Stomach (tissue), 9 donors: ENCODE data around the gene STUM. TPM values are rescaled to one million over a fixed set of nuclear protein-coding genes. Genes with fewer than 3 reads are reported as not detected.

Experiments used
- DNase-seq, 2 donors: peaks; one replicate each; pipeline versions ENCODE4 v3.0.0 to v3.0.0-alpha.2; 2013 to 2019
- H3K27ac ChIP-seq, 5 donors: fragments of 200-600 bp in 4 of 5; sonication (generic) in 4 of 5; one replicate each; pipeline ENCODE4 v1.5.1; 2013 to 2019; ENCODE audit warnings: mild to moderate bottlenecking in 1 of 5, moderate library complexity in 1 of 5
- H3K27me3 ChIP-seq, 3 donors: fragments of 200-600 bp; sonication (generic); one replicate each; pipeline ENCODE4 v1.5.1; 2017 to 2019; ENCODE audit warnings: mixed run types in 1 of 3
- H3K36me3 ChIP-seq, 4 donors: fragments of 200-600 bp; sonication (generic); 1 replicate in 3 of 4; 2 replicates in 1 of 4; pipeline ENCODE4 v1.5.1; 2016 to 2019
- H3K4me1 ChIP-seq, 4 donors: fragments of 200-600 bp; sonication (generic); one replicate each; pipeline ENCODE4 v1.5.1; 2016 to 2019
- H3K4me3 ChIP-seq, 4 donors: fragments of 200-600 bp; sonication (generic) in 3 of 4; one replicate each; pipeline ENCODE4 v1.5.1; 2016 to 2019; ENCODE audit warnings: mild to moderate bottlenecking in 1 of 4
- H3K9me3 ChIP-seq, 4 donors: fragments of 200-600 bp; sonication (generic); one replicate each; pipeline ENCODE4 v1.5.1; 2016 to 2019
- EP300 ChIP-seq: sonication (generic); formaldehyde crosslinking; IDR thresholded peaks from one replicate; pipeline ENCODE4 v1.6.1; 2017; ENCODE audit warnings: antibody characterized with exemption
- POLR2A ChIP-seq, 4 donors: fragments of 450-650 bp; IDR thresholded peaks; one replicate each; pipeline ENCODE4 v1.6.1; 2016; ENCODE audit warnings: antibody characterized with exemption in 4 of 4, control low read depth in 2 of 4, mild to moderate bottlenecking in 1 of 4, moderate library complexity in 1 of 4
- POLR2AphosphoS5 ChIP-seq, 3 donors: sonication (generic); formaldehyde crosslinking; IDR thresholded peaks; one replicate each; pipeline ENCODE4 v1.6.1; 2016; ENCODE audit warnings: antibody characterized with exemption in 3 of 3
- WGBS, 5 donors: extraction: QIAGEN DNeasy Blood & Tissue Kit in 3 of 5; methylation state at CpG; one replicate each; pipeline versions ENCODE4 v1.1.5 to v1.1.7; 2013 to 2018; 5-methylcytosine and 5-hydroxymethylcytosine counted together
- intact Hi-C: fragments of 100-400 bp; cut with DNase I; formaldehyde crosslinking; loops from one replicate; pipeline ENCODE4 v1.15.1; 2023; ENCODE audit warnings: low total_unique reads
- polyA plus RNA-seq, 3 donors: library from polyadenylated mRNA; stranded (reverse); fragments of 200-250 nt; gene quantifications; one replicate each; pipeline ENCODE4 v1.2.3, GENCODE V29; 2013
- total RNA-seq, 5 donors: library from RNA; depleted of rRNA; stranded (reverse); fragments of >200 nt; gene quantifications; one replicate each; pipeline versions ENCODE4 v1.1.0 to v1.2.3, GENCODE V29; 2014 to 2016
- TF ChIP-seq, protein P1 (sequence below), 7 experiments: fragments of 450-650 bp in 4 of 7; fragments of 200-600 bp in 3 of 7; sonication (generic) in 3 of 7; IDR thresholded peaks; one replicate each; pipeline ENCODE4 v1.5.1; 2016 to 2019; ENCODE audit warnings: antibody characterized with exemption in 7 of 7, control low read depth in 2 of 7, mild to moderate bottlenecking in 1 of 7
- donor health status: healthy with polysubstance abuse.
- donor health status: Bipolar disorder and iron deficiency.
- donor health status: healthy.

Gene STUM
- total and polyA plus RNA-seq, 8 donors: under 0.01 to 2.8 (median 1.5) TPM

DNA sequence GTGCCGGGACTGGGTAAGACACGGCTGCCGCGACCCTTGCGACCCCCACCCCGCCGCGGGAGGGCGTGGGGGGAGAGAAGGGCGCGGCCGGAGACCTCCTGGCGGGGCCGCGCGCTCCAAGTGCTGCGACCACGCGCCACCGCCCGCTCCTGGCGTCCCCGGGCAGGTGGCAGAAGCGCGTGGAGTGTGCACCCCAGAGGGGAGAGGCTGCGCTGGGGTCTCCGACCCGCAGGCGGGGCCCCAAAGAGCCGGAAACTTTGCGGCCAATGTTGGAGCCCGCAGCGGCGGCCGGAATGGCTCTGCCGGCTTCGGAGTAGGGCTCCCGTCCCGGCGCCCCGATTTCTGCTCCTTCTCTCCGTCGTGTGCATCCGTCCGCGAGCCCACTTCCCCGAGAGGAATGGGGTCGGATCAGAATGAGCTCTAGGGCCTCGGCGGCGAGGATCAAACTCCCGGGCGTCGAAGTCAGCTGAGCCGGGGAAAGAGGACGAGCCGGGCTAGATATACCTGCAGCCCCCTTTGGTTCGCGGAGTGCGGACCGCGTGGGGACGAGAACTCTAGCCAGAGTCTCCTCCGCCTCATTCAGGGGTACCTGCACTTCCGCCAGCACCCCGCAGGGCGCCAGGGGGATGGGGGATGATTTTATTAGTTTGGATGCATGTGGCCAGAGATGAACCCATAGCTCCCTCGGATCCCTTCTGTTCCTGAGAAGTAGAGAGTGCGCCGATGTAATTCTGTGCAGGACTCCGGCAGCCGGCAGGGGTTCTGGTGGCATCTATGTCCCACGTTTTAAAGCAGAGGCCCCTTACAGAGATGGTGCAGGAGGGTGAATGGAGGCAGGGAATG lies 751 bp downstream of the STUM start:
- WGBS, 5 donors: 0 to 1% (median 1%) methylated on average over 2 to 72 of the region's 73 CpGs
- Histone ChIP-seq H3K27me3 (peaks cover 0 to 37% (median 22%) of the 10 kb centered on the region in 3 donors), H3K4me1 (peaks cover 20 to 41% (median 34%) of the 10 kb centered on the region in 4 donors), H3K4me3 (peak overlapping the region; percentile 54 to 73 (median 60)), H3K27ac (peak overlapping the region; percentile 30 to 77 (median 58)), H3K9me3 (no peaks in the 10 kb centered on the region), H3K36me3 (no peaks in the 10 kb centered on the region)
- DNase-seq: peak in 1 of 2 donors; percentile 39
- TF ChIP-seq POLR2AphosphoS5 (IDR thresholded peaks at IDR 0.05): no peak
- intact Hi-C loops: no loop called here

DNA sequence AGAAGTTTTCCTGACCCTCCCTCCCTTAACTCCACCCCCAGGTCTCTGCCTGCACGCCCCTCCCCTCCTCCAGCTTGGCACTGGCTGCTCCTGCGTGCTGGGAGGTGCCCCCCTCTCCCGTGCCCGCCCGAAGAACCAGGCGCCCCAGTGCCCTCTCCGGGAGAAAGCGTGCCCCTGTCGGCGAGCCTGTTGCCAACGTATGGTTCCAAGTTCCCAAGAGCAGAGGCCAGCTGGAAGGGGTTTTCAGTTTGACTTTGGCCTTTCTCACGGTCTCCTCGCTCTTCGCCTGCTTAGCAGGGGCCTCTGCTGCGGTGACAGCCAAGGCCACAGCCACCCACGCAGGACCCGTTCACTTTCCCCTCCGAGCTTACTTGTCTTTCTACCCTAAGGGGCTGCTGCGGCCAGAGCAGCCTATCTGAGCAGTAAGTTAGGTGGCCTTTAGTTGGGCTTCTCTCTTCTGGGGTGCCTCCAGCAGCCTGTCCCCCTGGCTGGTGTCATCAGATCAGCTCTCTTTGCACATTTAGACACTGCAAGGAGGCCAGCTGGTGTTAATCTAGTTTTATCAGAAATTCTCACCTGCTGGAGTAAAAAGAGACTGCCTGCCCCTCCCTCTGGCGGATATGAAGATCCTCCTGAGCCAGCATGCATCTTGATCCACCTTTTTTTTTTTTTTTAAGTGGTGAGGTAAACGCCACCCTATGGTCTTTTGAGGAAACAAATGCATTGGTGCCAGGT lies 1.5 kb downstream of the STUM start:
- TF ChIP-seq, protein P1, sequence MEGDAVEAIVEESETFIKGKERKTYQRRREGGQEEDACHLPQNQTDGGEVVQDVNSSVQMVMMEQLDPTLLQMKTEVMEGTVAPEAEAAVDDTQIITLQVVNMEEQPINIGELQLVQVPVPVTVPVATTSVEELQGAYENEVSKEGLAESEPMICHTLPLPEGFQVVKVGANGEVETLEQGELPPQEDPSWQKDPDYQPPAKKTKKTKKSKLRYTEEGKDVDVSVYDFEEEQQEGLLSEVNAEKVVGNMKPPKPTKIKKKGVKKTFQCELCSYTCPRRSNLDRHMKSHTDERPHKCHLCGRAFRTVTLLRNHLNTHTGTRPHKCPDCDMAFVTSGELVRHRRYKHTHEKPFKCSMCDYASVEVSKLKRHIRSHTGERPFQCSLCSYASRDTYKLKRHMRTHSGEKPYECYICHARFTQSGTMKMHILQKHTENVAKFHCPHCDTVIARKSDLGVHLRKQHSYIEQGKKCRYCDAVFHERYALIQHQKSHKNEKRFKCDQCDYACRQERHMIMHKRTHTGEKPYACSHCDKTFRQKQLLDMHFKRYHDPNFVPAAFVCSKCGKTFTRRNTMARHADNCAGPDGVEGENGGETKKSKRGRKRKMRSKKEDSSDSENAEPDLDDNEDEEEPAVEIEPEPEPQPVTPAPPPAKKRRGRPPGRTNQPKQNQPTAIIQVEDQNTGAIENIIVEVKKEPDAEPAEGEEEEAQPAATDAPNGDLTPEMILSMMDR (IDR thresholded peaks at IDR 0.05): peak in 2 of 7 experiments; percentile 12 to 17
- no peak for TF ChIP-seq POLR2AphosphoS5 (IDR thresholded peaks at IDR 0.05)
- Histone ChIP-seq H3K4me1 (peaks cover 20 to 41% (median 34%) of the 10 kb centered on the region in 4 donors), H3K27me3 (peaks cover 0 to 37% (median 22%) of the 10 kb centered on the region in 3 donors), H3K27ac (peak overlapping the region in 4 of 5 donors; percentile 20 to 77 (median 58)), H3K4me3 (peak overlapping the region; percentile 54 to 73 (median 60)), H3K9me3 (no peaks in the 10 kb centered on the region), H3K36me3 (no peaks in the 10 kb centered on the region)
- intact Hi-C loops: no loop called here
- DNase-seq: peak; percentile 68 to 83
- 5 to 6% (median 5%) methylated on average over 18 to 21 of the region's 21 CpGs for WGBS, 5 donors

DNA sequence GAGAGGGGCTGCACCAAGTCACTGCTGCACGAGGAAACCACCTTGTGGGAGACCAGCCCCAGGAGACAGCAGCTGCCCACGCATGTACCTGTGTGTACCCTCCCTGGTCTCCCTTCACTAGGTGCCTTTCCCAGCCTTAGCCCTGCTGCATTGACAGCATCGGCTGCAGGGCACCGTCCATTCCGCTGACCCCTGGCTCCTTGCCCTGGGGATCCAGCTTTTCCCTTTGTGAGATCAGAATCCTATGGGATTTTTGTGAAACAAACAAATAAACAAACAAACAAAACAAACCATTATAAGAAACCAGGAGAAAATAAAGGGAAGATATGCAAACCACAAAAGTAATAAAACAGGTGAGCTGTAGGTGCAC lies 2.1 kb downstream of the STUM start:
- Histone ChIP-seq H3K4me1 (peaks cover 20 to 41% (median 34%) of the 10 kb centered on the region in 4 donors), H3K4me3 (no peak overlapping the region), H3K27me3 (peaks cover 0 to 37% (median 22%) of the 10 kb centered on the region in 3 donors), H3K9me3 (no peaks in the 10 kb centered on the region), H3K27ac (peak overlapping the region in 2 of 5 donors; percentile 53 to 77), H3K36me3 (no peaks in the 10 kb centered on the region)
- no peak for DNase-seq
- intact Hi-C loops: no loop called here
- TF ChIP-seq, protein P1 (IDR thresholded peaks at IDR 0.05): no peak
- no peak for TF ChIP-seq EP300
- no peak for TF ChIP-seq POLR2A (IDR thresholded peaks at IDR 0.05)
- no peak for TF ChIP-seq POLR2AphosphoS5 (IDR thresholded peaks at IDR 0.05)
- 59 to 68% (median 64%) methylated on average over 4 to 5 of the region's 5 CpGs for WGBS, 5 donors

DNA sequence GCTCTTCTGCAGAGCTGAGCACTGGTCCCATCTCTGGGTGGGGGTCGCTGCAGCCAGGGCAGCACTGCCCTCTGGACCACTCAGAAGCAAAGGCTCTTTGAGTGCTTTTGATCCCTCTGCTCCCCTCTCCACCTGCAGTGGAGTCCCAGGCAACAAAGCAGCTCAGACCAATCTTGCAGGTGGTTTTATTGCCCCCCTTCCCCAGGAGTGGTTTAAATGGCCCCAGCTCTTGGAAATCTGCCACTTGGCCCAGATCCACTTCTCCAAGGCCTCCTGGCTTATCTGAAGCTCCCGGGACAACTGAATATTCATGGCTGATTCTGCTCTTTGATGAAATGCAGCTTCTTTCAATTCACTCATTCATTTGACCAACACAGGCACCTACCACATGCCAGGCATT lies 2.7 kb downstream of the STUM start:
- Histone ChIP-seq H3K36me3 (no peaks in the 10 kb centered on the region), H3K27ac (no peak overlapping the region), H3K9me3 (no peaks in the 10 kb centered on the region), H3K4me3 (no peak overlapping the region), H3K27me3 (peaks cover 0 to 37% (median 22%) of the 10 kb centered on the region in 3 donors), H3K4me1 (peaks cover 20 to 41% (median 34%) of the 10 kb centered on the region in 4 donors)
- WGBS, 5 donors: 38 to 57% (median 46%) methylated on average over 2 of the region's 2 CpGs
- DNase-seq: peak in 1 of 2 donors; percentile 57
- TF ChIP-seq POLR2AphosphoS5 (IDR thresholded peaks at IDR 0.05) (no peak), POLR2A (IDR thresholded peaks at IDR 0.05) (no peak), EP300 (no peak)
- TF ChIP-seq, protein P1 (IDR thresholded peaks at IDR 0.05): no peak
- intact Hi-C loops: no loop called here
